SK-N-DZ (cell line): ENCODE measurements around the gene PEX26.
"Not testable (repeated sequence)": the region's sequence is repeated elsewhere in the genome, so short reads cannot be mapped to it uniquely, and the experiment has no call there.

Experiments
- DNase-seq: peaks from one replicate; pipeline ENCODE4 v3.0.0-alpha.2; 2015; ENCODE audit warnings: low spot score

The PEX26 gene

DNA sequence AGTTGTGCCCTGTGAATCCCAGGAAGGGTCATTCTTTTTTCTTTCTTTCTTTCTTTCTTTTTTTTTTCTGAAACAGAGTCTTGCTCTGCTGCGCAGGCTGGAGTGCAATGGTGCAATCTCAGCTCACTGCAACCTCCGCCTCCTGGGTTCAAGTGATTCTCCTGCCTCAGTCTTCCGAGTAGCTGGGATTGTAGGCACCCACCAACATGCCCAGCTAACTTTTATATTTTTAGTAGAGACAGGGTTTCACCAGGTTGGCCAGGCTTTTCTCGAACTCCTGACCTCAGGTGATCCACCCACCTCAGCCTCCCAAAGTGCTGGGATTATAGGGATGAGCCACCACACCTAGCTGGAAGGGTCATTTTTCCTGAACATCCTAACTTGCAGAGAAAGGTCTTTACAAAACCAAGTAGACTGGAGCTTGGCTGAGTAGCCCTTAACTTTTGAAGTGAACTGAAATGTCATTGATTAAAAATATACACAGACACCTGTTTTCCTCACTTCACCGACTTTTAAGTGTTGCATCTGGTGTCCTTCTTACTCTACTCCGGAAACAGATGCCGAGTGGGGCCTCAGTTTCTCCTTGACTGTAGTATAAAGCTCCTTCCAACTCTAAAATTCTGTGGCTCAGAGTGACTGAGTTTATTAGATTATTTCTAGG lies 6.4 kb upstream of the PEX26 start:
- DNase-seq: not testable (repeated sequence)

- peak; percentile 40 for DNase-seq
These were observed 5.9 kb upstream of the PEX26 start for GRCh38 chr22:18071968-18072310.

- no peak for DNase-seq
These were observed 4.3 kb upstream of the PEX26 start for GRCh38 chr22:18073467-18073866.

DNA sequence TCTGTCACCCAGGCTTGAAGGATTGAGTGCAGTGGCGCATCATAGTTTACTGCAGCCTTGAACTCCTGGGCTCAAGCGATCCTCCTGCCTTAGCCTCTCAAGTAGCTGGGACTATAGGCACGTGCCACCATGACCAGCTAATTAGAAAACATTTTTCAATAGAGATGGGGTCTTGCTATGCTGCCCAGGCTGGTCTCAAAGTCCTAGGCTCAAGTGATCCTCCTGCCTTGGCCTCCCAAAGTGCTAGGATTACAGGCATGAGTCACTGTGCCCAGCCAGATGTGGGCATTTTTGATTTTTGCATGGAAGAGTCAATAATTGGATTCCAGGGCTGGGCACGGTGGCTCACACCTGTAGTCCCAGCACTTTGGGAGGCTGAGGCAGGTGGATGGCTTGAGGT lies 3.9 kb upstream of the PEX26 start:
- not testable (repeated sequence) for DNase-seq

- no peak for DNase-seq
These were observed 2.6 kb upstream of the PEX26 start for GRCh38 chr22:18075101-18075719.

- DNase-seq: peak; percentile 85
These were observed 1.9 kb upstream of the PEX26 start for GRCh38 chr22:18075720-18076497.

- DNase-seq: no peak
These were observed 627 bp upstream of the PEX26 start for GRCh38 chr22:18077087-18077638.

GRCh38 chr22:18078329-18079041 lies 695 bp downstream of the PEX26 start:
- DNase-seq: no peak

GRCh38 chr22:18079706-18080233 lies 2.0 kb downstream of the PEX26 start:
- DNase-seq: no peak

GRCh38 chr22:18081416-18081815 lies 3.6 kb downstream of the PEX26 start:
- DNase-seq: no peak

DNA sequence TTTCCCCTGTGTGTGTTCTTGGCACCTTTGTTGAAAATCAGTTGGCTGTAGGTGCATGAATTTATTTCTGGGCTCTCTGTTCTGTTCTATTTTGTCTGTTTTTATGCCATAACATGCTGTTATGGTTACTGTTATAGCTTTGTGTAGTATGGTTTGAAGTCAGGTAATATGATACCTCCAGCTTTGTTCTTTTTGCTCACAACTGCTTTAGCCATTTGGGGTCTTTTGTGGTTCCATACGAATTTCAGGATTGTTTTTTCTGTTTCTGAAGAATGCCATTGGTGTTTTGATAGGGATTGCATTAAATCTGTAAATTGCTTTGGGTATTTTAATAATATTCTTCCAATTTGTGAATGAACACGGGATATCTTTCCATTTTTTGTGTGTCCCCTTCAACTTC lies 4.7 kb downstream of the PEX26 start:
- no peak for DNase-seq

- DNase-seq: no peak
These were observed 5.6 kb downstream of the PEX26 start for GRCh38 chr22:18083406-18083805.

DNA sequence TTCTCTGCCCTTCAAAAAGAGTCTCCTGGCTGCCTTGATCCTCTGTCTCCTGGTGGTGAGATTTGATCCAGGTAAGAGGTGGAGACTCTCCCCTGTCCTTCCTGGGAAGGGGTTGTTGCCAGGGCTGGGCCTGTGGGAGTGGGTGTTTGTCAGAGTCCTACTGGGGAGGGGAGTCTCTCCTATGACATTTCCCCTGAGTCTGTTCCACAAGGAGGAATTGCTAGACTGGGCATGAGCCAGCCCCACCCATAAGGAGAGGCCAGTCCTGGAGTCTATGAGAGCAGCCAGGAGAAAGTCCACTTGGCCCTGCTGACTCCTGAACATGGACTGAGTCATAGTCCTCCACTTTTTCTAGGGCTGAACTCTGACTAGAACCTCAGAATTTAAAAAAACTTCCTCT lies 7.4 kb downstream of the PEX26 start:
- no peak for DNase-seq

DNA sequence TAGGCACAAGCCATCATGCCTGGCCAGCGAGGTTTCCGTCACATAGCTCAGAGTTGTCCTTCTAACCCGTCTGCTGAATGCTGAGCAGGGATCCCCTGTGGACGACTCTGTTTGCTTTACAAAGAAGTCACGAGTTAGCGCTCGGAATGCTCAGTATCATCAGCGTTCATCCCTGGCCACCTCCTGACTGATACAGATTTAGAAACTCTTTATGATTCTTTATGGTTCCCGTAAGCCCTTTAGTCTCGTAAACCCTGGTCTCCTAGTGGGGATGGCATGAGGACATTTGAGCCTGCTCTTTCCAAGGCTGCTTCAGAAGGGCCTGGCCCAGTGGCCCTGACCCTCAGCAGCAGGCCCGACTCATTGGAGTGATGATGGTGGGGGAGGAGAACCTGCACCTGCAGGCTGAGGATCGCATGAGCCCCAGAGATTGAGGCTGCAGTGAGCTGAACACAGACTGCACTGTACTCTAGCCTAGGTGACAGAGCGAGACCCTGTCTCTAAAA lies 9.6 kb downstream of the PEX26 start:
- no peak for DNase-seq

- DNase-seq: no peak
These were observed 11.2 kb downstream of the PEX26 start for GRCh38 chr22:18088825-18089568.

DNA sequence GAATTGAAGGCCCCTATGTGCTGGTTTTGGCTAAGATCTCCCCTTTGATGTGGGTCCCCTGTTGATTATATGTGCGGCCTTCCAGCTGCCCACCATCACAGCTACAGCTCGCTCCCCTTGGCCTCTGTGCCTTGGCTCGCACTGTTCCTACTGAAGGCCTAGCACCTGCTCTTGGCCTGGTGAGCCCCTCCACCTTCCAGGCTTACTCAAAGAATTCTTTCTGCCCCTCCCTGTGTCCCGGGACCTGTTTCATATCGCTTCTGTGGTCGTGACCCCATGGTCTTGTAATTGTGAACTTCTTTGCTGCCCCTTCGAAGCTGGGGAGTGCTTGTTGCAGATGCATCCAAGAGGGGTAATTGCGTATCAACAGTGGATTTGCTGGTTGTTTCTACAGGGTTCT lies 12.5 kb downstream of the PEX26 start:
- DNase-seq: no peak

DNA sequence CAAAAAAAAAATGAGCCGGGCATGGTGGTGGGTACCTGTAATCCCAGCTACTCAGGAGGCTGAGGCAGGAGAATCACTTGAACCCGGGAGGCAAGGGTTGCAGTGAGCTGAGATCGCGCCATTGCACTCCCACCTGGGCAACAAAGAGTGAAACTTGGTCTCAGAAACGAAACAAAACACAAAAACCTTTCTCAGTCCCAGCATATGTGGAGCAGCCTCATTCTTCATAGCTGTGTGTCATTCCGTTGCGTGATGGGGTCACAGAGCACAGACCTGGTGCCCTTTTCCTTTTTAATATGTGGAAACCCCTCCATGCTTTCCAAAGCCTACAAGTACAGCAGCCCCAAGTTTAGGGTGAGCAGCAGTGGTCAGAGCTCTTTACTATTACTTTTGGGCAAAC lies 13.7 kb downstream of the PEX26 start:
- no peak for DNase-seq

DNA sequence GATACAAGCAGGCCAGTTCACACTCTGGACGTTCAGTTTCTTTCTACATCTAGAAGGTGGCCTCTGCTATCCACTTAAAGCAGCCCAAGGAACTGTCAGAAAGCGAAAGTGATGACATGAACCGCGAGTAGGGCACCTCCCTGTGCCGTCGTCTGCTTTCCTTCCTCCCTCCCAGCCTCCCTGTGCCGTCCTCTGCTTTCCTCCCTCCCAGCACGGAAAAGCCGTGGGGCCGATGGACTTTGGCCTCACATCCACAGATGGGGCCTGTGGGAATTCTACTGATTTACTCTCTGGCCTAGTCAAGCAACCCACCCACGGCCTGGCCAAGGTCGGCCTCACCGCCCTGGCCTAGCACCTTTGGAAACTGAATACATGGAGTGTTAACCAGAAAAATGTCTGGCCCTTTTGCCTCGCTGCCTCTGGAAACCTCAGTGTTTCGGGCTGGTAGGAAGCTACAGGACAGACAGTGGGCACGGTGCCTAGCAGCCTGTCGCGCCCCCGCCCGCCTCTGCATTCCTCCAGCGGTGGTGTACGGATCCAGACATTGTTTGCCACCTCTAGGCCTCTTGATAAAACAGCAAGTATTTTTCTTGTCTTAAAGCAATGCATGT lies 14.2 kb downstream of the PEX26 start:
- no peak for DNase-seq

GRCh38 chr22:18093661-18094060 lies 15.9 kb downstream of the PEX26 start:
- DNase-seq: no peak

GRCh38 chr22:18095101-18095805 lies 17.5 kb downstream of the PEX26 start:
- DNase-seq: no peak
